BLaER1 treated with 17β-estradiol and CSF1 and Interleukin-3, amounts not matched to agents 10 nM and 100 nM (cell line): Measurements from ENCODE around the gene IGSF22.

ENCODE experiments used
- H3K27ac ChIP-seq, 11 experiments: shearing (Covaris generic); formaldehyde crosslinking; 2 replicates each; pipeline ENCODE4 v1.8.1; 2022
- H3K27me3 ChIP-seq, 11 experiments: shearing (Covaris generic); formaldehyde crosslinking; 2 replicates each; pipeline ENCODE4 v1.8.1; 2022
- H3K36me3 ChIP-seq, 11 experiments: shearing (Covaris generic); formaldehyde crosslinking; 2 replicates each; pipeline ENCODE4 v1.8.1; 2022
- H3K4me1 ChIP-seq, 10 experiments: shearing (Covaris generic); formaldehyde crosslinking; 2 replicates each; pipeline ENCODE4 v1.8.1; 2022
- H3K4me2 ChIP-seq, 11 experiments: shearing (Covaris generic); formaldehyde crosslinking; 2 replicates each; pipeline ENCODE4 v1.8.1; 2022
- H3K4me3 ChIP-seq, 10 experiments: shearing (Covaris generic); formaldehyde crosslinking; 2 replicates each; pipeline ENCODE4 v1.8.1; 2022
- H3K9ac ChIP-seq, 11 experiments: shearing (Covaris generic); formaldehyde crosslinking; 2 replicates each; pipeline ENCODE4 v1.8.1; 2022
- H3K9me3 ChIP-seq, 11 experiments: shearing (Covaris generic); formaldehyde crosslinking; replicated peaks in 1 of 11; 2 replicates each; pipeline ENCODE4 v1.8.1; 2022
- H4K20me1 ChIP-seq, 11 experiments: shearing (Covaris generic); formaldehyde crosslinking; 2 replicates each; pipeline ENCODE4 v1.8.1; 2022
- Cebpa-rat ChIP-seq, 11 experiments: shearing (Covaris generic); IDR thresholded peaks; 2 replicates each; pipeline ENCODE4 v1.8.1; 2022

The IGSF22 gene

DNA sequence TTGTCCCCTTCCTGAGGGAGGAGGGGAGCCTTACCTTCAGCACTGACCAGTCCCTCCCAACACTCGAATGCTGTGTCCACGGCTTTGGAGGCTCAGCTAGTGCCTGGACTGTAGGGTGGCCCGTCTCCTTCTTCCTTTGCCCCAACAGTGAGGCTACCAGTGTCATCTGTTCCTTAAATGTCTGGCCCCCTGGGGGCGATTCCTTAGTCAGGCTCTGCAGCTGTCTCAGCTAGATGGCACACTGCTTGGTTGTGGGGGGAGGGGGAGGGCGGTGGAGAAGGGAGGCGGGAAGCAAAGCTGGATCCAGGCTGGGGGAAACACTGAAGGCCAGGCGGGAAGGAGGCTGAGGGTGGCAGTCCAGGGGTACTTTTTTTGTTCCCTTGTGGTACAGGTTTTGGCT, at the start of gene IGSF22:
IGSF22 (minus strand) TSS at position 149 of the 400 bp plus-strand sequence. CDS start 1,952 bp downstream, outside the sequence.
- Histone ChIP-seq H3K27me3 (no peaks in the 10 kb centered on the region), H3K4me2 (peak within 1 kb of the TSS in 3 of 11 experiments; percentile 3 to 28 (median 15); a peak in 3 of 22 replicates), H3K4me3 (no peak within 1 kb of the TSS), H3K9me3 (no peaks in the 10 kb centered on the region), H4K20me1 (no peaks in the 10 kb centered on the region), H3K4me1 (peaks cover 4 to 34% (median 15%) of the 10 kb centered on the region in 10 experiments; a peak in 15 of 20 replicates), H3K9ac (no peak within 1 kb of the TSS), H3K27ac (no peak within 1 kb of the TSS), H3K36me3 (no peaks in the 10 kb centered on the region)
- TF ChIP-seq Cebpa-rat (IDR thresholded peaks at IDR 0.05), result no peak

DNA sequence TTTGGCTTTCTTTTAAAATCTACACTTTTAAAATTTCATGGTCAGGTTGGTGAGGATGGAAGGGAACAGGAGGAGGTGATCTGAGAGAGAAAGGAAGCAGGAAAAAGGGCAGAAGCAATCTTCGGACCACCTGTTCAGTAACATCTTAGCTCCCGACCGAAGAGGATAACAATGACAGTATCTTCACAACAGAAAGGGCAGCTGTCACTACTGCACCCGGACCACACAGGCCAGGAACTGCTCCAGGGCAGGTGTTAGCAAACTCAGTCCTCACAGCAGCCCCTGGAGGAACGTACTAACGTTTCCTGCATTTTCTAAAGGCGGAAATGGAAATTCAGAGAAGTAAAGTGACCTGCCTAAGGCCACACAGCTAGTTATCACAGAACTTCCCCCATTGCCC, 48.8 kb upstream of the IGSF22 start:
- Histone ChIP-seq H3K27ac (no peak overlapping the region), H3K4me2 (no peak overlapping the region), H3K9me3 (no peaks in the 10 kb centered on the region), H3K4me1 (peaks cover 0 to 8% (median 2%) of the 10 kb centered on the region in 10 experiments; a peak in 6 of 20 replicates), H4K20me1 (peaks cover 0 to 5% (median 0%) of the 10 kb centered on the region in 11 experiments; a peak in 1 of 22 replicates), H3K36me3 (no peaks in the 10 kb centered on the region), H3K27me3 (no peaks in the 10 kb centered on the region), H3K9ac (no peak overlapping the region), H3K4me3 (no peak overlapping the region)
- TF ChIP-seq Cebpa-rat (IDR thresholded peaks at IDR 0.05), result no peak

DNA sequence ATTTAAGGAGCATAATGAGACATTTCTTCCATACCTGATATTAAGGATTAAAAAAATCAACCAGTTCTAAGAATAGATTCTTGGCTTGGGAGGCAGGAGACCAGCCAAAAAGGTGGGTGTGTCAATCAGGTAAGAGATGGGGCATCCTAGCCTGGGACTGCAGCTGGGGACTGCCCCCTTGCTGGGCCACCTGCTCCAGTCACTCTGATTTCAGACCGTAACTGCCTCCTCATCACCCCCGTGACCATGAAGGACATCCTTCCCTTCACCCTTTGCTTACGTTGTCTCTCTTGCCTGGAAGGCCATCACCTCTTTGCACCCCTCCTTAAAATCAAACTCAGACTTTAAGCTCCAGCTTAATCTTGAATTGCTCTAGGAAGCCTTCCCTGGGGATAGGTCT, 47.7 kb upstream of the IGSF22 start:
- Histone ChIP-seq H3K9ac (no peak overlapping the region), H3K4me2 (no peak overlapping the region), H3K4me1 (peaks cover 0 to 13% (median 10%) of the 10 kb centered on the region in 10 experiments; a peak in 12 of 20 replicates), H3K36me3 (no peaks in the 10 kb centered on the region), H3K4me3 (no peak overlapping the region), H3K9me3 (no peaks in the 10 kb centered on the region), H3K27me3 (no peaks in the 10 kb centered on the region), H3K27ac (no peak overlapping the region), H4K20me1 (peaks cover 0 to 5% (median 0%) of the 10 kb centered on the region in 11 experiments; a peak in 1 of 22 replicates)
- no peak for TF ChIP-seq Cebpa-rat (IDR thresholded peaks at IDR 0.05)

DNA sequence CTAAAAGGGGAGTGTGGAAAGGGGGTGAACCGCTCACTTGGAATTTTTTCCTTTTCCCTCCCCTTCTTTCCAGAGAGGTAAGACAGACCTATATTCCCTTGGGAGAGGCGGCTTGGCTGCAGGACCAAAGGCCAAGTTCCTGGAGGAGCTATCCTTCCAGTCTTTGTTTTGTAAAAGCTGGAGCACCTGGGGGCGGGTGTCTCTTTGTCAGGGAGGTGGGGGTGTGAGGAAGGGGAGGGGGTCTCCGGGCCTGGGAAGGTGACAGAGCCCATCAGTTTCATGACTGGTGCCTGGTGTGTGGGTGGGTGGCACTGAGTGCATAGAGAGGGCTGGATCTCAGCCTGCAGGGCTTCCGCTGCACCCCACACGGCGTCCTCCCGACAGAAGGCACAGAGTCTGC, 47.1 kb upstream of the IGSF22 start:
- no peak overlapping the region for H3K9ac ChIP-seq
- no peak overlapping the region for H3K4me2 ChIP-seq
- H3K4me3 ChIP-seq, result no peak overlapping the region
- TF ChIP-seq Cebpa-rat (IDR thresholded peaks at IDR 0.05), result no peak
- no peak overlapping the region for H3K27ac ChIP-seq
- H3K9me3 ChIP-seq, result no peaks in the 10 kb centered on the region
- H4K20me1 ChIP-seq, result peaks cover 0 to 5% (median 0%) of the 10 kb centered on the region in 11 experiments; a peak in 1 of 22 replicates
- peaks cover 0 to 19% (median 11%) of the 10 kb centered on the region in 10 experiments; a peak in 12 of 20 replicates for H3K4me1 ChIP-seq
- no peaks in the 10 kb centered on the region for H3K27me3 ChIP-seq
- no peaks in the 10 kb centered on the region for H3K36me3 ChIP-seq

DNA sequence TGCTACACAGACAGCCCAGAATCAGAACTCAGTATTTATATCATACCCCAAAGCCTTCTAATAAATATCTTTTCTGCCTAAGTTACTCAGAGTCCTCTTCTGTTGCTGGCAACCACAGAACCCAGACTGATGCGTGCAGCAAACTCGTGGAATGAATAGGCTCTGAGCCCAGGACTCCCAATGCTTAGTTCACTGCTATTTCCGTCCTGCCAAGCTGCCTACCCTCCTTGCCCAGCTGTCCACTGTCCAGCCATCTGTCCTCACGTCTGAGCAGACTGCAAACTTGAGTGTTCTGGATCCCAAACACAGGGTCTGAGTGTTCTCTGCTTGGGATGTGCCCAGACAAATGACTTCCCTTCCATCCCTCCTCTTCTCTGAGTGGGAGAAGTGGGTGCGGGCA, 46.2 kb upstream of the IGSF22 start:
- Histone ChIP-seq H3K36me3 (no peaks in the 10 kb centered on the region), H3K9ac (no peak overlapping the region), H3K27ac (no peak overlapping the region), H3K4me3 (no peak overlapping the region), H3K9me3 (no peaks in the 10 kb centered on the region), H4K20me1 (peaks cover 0 to 5% (median 0%) of the 10 kb centered on the region in 11 experiments; a peak in 1 of 22 replicates), H3K27me3 (no peaks in the 10 kb centered on the region), H3K4me1 (peaks cover 0 to 24% (median 8%) of the 10 kb centered on the region in 10 experiments; a peak in 10 of 20 replicates), H3K4me2 (no peak overlapping the region)
- TF ChIP-seq Cebpa-rat (IDR thresholded peaks at IDR 0.05), result no peak

DNA sequence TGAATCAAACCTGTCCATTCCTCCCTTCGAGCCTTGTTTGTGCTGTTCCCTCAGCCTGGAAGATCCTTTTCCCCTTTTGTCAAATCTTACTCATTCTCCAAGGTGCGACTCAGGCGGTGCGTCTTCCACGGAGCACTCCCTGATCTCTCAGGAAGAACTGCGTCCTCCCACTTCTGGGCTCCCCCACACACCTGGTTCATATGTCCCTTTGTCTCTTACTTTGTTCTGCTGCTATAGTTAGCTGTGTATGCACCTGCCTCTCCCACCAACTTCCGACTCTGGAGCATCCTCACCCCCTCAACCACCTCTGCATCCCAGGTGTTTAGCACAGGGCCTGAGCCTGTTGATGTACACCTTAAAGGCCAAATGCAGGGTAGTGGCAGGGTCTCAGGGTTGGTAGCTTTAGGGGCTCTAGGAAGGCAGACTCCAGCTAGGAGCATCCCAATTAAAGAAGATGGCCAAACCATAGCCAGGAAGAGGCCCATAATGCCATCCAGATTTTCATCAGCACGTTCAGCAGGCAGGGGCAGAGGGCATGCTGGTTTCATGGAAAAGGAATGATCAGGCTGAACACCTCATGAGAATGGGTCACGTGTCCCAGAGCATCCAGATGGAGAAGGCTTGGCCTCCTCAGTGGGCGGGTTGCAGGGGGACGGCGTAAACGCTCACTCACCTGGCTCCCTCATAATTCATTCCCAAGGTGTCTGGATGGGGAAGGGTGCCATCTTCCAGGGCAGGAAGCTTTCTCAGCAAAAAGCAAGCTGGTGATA, 45.5 kb upstream of the IGSF22 start:
- Histone ChIP-seq H3K4me1 (peaks cover 0 to 24% (median 8%) of the 10 kb centered on the region in 10 experiments; a peak in 10 of 20 replicates), H3K4me2 (no peak overlapping the region), H3K9me3 (no peaks in the 10 kb centered on the region), H3K9ac (no peak overlapping the region), H3K36me3 (no peaks in the 10 kb centered on the region), H3K27me3 (no peaks in the 10 kb centered on the region), H3K4me3 (no peak overlapping the region), H4K20me1 (peaks cover 0 to 5% (median 0%) of the 10 kb centered on the region in 11 experiments; a peak in 1 of 22 replicates), H3K27ac (no peak overlapping the region)
- no peak for TF ChIP-seq Cebpa-rat (IDR thresholded peaks at IDR 0.05)

DNA sequence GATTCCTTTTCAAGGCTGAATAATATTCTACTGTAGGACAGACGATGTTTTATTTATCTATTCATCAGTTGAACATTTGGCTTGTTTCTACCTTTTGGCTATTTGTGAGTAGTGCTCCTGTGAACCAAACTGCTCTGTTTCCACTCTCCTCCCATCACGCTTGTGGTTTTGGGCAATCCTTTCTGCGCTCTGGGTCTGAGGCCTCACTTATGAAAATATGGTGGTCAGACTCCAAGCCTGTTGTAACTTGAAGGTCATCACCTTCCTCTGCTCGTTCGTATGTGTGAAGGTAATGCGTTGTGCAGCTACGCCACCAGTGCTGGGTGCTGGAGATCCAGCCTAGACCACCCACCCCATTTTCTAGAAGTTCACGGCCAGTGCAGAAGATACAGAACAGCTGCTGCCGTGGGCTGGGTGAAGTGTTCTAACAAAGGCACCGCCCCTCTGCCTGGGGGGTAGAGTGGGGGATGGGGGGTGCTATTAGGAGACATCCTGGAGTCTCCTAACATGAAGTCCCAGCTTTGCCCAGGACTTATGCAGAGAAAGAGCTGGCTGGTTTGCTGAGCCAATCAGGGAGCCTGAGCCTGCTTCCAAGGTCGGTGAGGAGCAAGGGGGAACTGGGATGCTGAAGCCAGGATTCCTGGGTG, 44.6 kb upstream of the IGSF22 start:
- H3K36me3 ChIP-seq, result no peaks in the 10 kb centered on the region
- H3K4me1 ChIP-seq, result peaks cover 0 to 24% (median 8%) of the 10 kb centered on the region in 10 experiments; a peak in 10 of 20 replicates
- no peak overlapping the region for H3K4me2 ChIP-seq
- H3K4me3 ChIP-seq, result no peak overlapping the region
- no peak for TF ChIP-seq Cebpa-rat (IDR thresholded peaks at IDR 0.05)
- H3K27ac ChIP-seq, result no peak overlapping the region
- no peak overlapping the region for H3K9ac ChIP-seq
- peaks cover 0 to 5% (median 0%) of the 10 kb centered on the region in 11 experiments; a peak in 1 of 22 replicates for H4K20me1 ChIP-seq
- H3K9me3 ChIP-seq, result no peaks in the 10 kb centered on the region
- H3K27me3 ChIP-seq, result no peaks in the 10 kb centered on the region

DNA sequence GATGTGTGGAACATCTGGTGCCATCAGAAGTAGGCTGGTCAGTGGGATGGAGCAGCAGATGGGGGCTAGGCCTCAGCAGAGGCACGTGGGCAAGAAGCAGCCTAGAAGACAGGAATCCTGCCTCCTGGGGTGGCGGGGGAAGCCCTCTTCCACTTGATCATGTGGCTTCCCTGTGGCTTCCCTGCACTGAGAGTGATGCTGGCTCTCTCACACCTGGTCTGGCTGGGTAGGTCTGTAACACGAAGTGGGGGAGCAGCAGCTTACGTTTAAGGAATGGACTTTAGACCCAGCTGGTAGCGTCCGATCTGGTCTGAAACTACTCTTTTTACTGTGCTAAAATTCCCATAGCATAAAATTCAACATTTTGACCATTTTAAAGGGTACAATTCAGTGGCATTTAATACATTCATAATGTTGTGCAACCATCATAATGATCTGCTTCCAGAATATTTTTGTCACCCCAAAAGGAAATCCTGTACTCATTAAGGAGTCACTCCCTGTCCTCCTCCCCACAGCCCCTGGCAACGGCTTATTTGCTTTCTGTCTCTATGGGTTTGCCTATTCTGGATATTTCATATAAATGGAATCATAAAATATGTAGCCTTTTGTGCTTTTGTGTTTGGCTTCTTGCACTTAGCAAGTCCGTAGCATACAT, 43.9 kb upstream of the IGSF22 start:
- no peak for TF ChIP-seq Cebpa-rat (IDR thresholded peaks at IDR 0.05)
- H4K20me1 ChIP-seq, result peaks cover 0 to 5% (median 0%) of the 10 kb centered on the region in 11 experiments; a peak in 1 of 22 replicates
- peaks cover 0 to 24% (median 8%) of the 10 kb centered on the region in 10 experiments; a peak in 10 of 20 replicates for H3K4me1 ChIP-seq
- no peak overlapping the region for H3K27ac ChIP-seq
- H3K4me2 ChIP-seq, result peak overlapping the region in 3 of 11 experiments; percentile 3 to 71 (median 18); a peak in 1 of 22 replicates
- H3K9ac ChIP-seq, result no peak overlapping the region
- H3K9me3 ChIP-seq, result no peaks in the 10 kb centered on the region
- no peaks in the 10 kb centered on the region for H3K36me3 ChIP-seq
- H3K4me3 ChIP-seq, result no peak overlapping the region
- no peaks in the 10 kb centered on the region for H3K27me3 ChIP-seq

DNA sequence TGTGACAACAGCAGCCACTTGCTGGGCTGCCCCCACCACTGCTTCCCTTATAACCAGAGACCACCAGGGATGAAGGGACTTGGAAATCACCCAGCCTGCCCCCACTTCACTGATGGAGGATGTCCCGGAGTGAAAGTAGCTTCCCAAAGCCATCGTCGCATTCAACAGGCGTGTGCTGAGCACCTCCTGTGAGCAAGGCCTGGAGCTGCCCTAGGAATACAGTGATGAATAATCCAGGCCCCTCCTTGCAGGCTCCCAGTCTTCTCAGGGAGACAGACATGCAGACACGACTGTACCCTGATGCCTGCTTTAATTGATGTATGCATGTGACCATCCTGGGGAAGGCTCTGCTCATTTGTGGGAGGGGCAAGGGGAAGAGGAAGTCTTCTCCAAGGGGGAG, 43.0 kb upstream of the IGSF22 start:
- Histone ChIP-seq H3K27me3 (no peaks in the 10 kb centered on the region), H3K4me1 (peaks cover 0 to 24% (median 9%) of the 10 kb centered on the region in 10 experiments; a peak in 10 of 20 replicates), H3K27ac (peak overlapping the region in 2 of 11 experiments; percentile 8 to 15; a peak in 3 of 22 replicates), H3K4me3 (no peak overlapping the region), H4K20me1 (peaks cover 0 to 5% (median 0%) of the 10 kb centered on the region in 11 experiments; a peak in 1 of 22 replicates), H3K4me2 (peak overlapping the region in 5 of 11 experiments; percentile 28 to 71 (median 47); a peak in 8 of 22 replicates), H3K9me3 (no peaks in the 10 kb centered on the region), H3K9ac (no peak overlapping the region), H3K36me3 (no peaks in the 10 kb centered on the region)
- TF ChIP-seq Cebpa-rat (IDR thresholded peaks at IDR 0.05), result no peak
